Measurements from ENCODE around the gene GTF3C5. TPM values are rescaled to one million over a fixed set of nuclear protein-coding genes. Genes with fewer than 3 reads are reported as not detected.

Gene GTF3C5
- total and polyA plus RNA-seq, 2 donors (not counting 1 experiment from before 2014, with no cell fraction given): 32.2 to 32.4 TPM

GRCh38 chr9:133088146-133088750 is 57.5 kb downstream of the GTF3C5 start:
- Histone ChIP-seq H3K4me3 (replicated peaks in 1 of 4; ENCODE audit: control extremely low read depth in 1 of 4, insufficient read depth in 1 of 4, low read depth in 3 of 4, low read length in 4 of 4) (no peak overlapping the region), H3K4me1 (ENCODE audit: control insufficient read depth, extremely low read depth, insufficient read depth, low read length) (no peaks in the 10 kb centered on the region), H3K9me3 (ENCODE audit: control insufficient read depth, insufficient read depth, low read depth, low read length) (no peaks in the 10 kb centered on the region), H4K20me1 (ENCODE audit: control insufficient read depth, extremely low read depth, insufficient read depth, low read length) (no peaks in the 10 kb centered on the region), H3K27ac (ENCODE audit: insufficient read depth, low read length) (no peak overlapping the region), H2AFZ (ENCODE audit: low read length) (no peak overlapping the region), H3K4me2 (ENCODE audit: extremely low read depth, insufficient read depth, low read length) (no peak overlapping the region), H3K9ac (ENCODE audit: insufficient read depth, low read length) (no peak overlapping the region), H3K27me3 (ENCODE audit: control insufficient read depth, insufficient read depth, low read length) (no peaks in the 10 kb centered on the region), H3K36me3 (ENCODE audit: control insufficient read depth, insufficient read depth, low read length) (no peaks in the 10 kb centered on the region), H3K79me2 (ENCODE audit: control insufficient read depth, insufficient read depth, low read length) (no peaks in the 10 kb centered on the region)
- no peak for DNase-seq (ENCODE audit: low read depth in 2 of 2)
- no peak for TF ChIP-seq EZH2 (IDR thresholded peaks at IDR 0.05; ENCODE audit: low read length, missing control alignments)

GRCh38 chr9:133088756-133089155 is 58.0 kb downstream of the GTF3C5 start:
- no peak overlapping the region for H3K4me3 ChIP-seq (replicated peaks in 1 of 4; ENCODE audit: control extremely low read depth in 1 of 4, insufficient read depth in 1 of 4, low read depth in 3 of 4, low read length in 4 of 4)
- no peaks in the 10 kb centered on the region for H4K20me1 ChIP-seq (ENCODE audit: control insufficient read depth, extremely low read depth, insufficient read depth, low read length)
- no peaks in the 10 kb centered on the region for H3K9me3 ChIP-seq (ENCODE audit: control insufficient read depth, insufficient read depth, low read depth, low read length)
- H2AFZ ChIP-seq (ENCODE audit: low read length): no peak overlapping the region
- DNase-seq (ENCODE audit: low read depth in 2 of 2): no peak
- no peaks in the 10 kb centered on the region for H3K36me3 ChIP-seq (ENCODE audit: control insufficient read depth, insufficient read depth, low read length)
- H3K9ac ChIP-seq (ENCODE audit: insufficient read depth, low read length): no peak overlapping the region
- TF ChIP-seq EZH2 (IDR thresholded peaks at IDR 0.05; ENCODE audit: low read length, missing control alignments) (no peak), CTCF (conservative IDR thresholded peaks at IDR 0.05 in 1 of 2, IDR thresholded peaks at IDR 0.05 in 1 of 2; ENCODE audit: low read depth in 1 of 2, low read length in 2 of 2) (no peak)
- no peaks in the 10 kb centered on the region for H3K79me2 ChIP-seq (ENCODE audit: control insufficient read depth, insufficient read depth, low read length)
- no peak overlapping the region for H3K27ac ChIP-seq (ENCODE audit: insufficient read depth, low read length)
- no peaks in the 10 kb centered on the region for H3K4me1 ChIP-seq (ENCODE audit: control insufficient read depth, extremely low read depth, insufficient read depth, low read length)
- H3K27me3 ChIP-seq (ENCODE audit: control insufficient read depth, insufficient read depth, low read length): no peaks in the 10 kb centered on the region
- no peak overlapping the region for H3K4me2 ChIP-seq (ENCODE audit: extremely low read depth, insufficient read depth, low read length)

GRCh38 chr9:133089271-133089671 is 58.5 kb downstream of the GTF3C5 start:
- H2AFZ ChIP-seq (ENCODE audit: low read length): no peak overlapping the region
- H3K9ac ChIP-seq (ENCODE audit: insufficient read depth, low read length): no peak overlapping the region
- no peak overlapping the region for H3K4me3 ChIP-seq (replicated peaks in 1 of 4; ENCODE audit: control extremely low read depth in 1 of 4, insufficient read depth in 1 of 4, low read depth in 3 of 4, low read length in 4 of 4)
- H3K4me2 ChIP-seq (ENCODE audit: extremely low read depth, insufficient read depth, low read length): no peak overlapping the region
- H3K27ac ChIP-seq (ENCODE audit: insufficient read depth, low read length): no peak overlapping the region
- no peaks in the 10 kb centered on the region for H4K20me1 ChIP-seq (ENCODE audit: control insufficient read depth, extremely low read depth, insufficient read depth, low read length)
- DNase-seq (ENCODE audit: low read depth in 2 of 2): no peak
- no peaks in the 10 kb centered on the region for H3K36me3 ChIP-seq (ENCODE audit: control insufficient read depth, insufficient read depth, low read length)
- H3K79me2 ChIP-seq (ENCODE audit: control insufficient read depth, insufficient read depth, low read length): no peaks in the 10 kb centered on the region
- H3K4me1 ChIP-seq (ENCODE audit: control insufficient read depth, extremely low read depth, insufficient read depth, low read length): no peaks in the 10 kb centered on the region
- H3K9me3 ChIP-seq (ENCODE audit: control insufficient read depth, insufficient read depth, low read depth, low read length): no peaks in the 10 kb centered on the region
- TF ChIP-seq CTCF (conservative IDR thresholded peaks at IDR 0.05 in 1 of 2, IDR thresholded peaks at IDR 0.05 in 1 of 2; ENCODE audit: low read depth in 1 of 2, low read length in 2 of 2): no peak
- no peak for TF ChIP-seq EZH2 (IDR thresholded peaks at IDR 0.05; ENCODE audit: low read length, missing control alignments)
- no peaks in the 10 kb centered on the region for H3K27me3 ChIP-seq (ENCODE audit: control insufficient read depth, insufficient read depth, low read length)
